Smooth muscle cell (in vitro differentiated cells): ENCODE results near the gene CRY1. TPM values are rescaled to one million over a fixed set of nuclear protein-coding genes. Genes with fewer than 3 reads are reported as not detected.

Experiments
- DNase-seq: peaks from one replicate; lab custom pipeline; 2025; ENCODE audit not compliant: unreplicated experiment; lab: John Stamatoyannopoulos, UW
- H2AFZ ChIP-seq: fragments of 200-600 bp; sonication (generic); 2 replicates; pipeline ENCODE4 v1.6.0; 2016; ENCODE audit warnings: antibody characterized with exemption, low read depth, mild to moderate bottlenecking
- H3F3A ChIP-seq: fragments of 200-600 bp; sonication (generic); 2 replicates; pipeline ENCODE4 v1.6.0; 2017; ENCODE audit warnings: antibody characterized with exemption, low read depth
- H3K27ac ChIP-seq: fragments of 200-600 bp; sonication (generic); 2 replicates; pipeline ENCODE4 v1.5.1; 2016; ENCODE audit warnings: low read depth, mild to moderate bottlenecking
- H3K27me3 ChIP-seq: fragments of 200-600 bp; sonication (generic); 2 replicates; pipeline ENCODE4 v1.6.1; 2016; ENCODE audit warnings: low read depth, mild to moderate bottlenecking
- H3K36me3 ChIP-seq: fragments of 200-600 bp; sonication (generic); 2 replicates; pipeline ENCODE4 v1.5.1; 2016; ENCODE audit warnings: low read depth
- H3K4me1 ChIP-seq: fragments of 200-600 bp; sonication (generic); 2 replicates; pipeline ENCODE4 v1.5.1; 2016; ENCODE audit warnings: low read depth
- H3K4me2 ChIP-seq: fragments of 200-600 bp; sonication (generic); 2 replicates; pipeline ENCODE4 v1.6.0; 2016; ENCODE audit warnings: mild to moderate bottlenecking
- H3K4me3 ChIP-seq: fragments of 200-600 bp; sonication (generic); 2 replicates; pipeline ENCODE4 v1.5.1; 2016; ENCODE audit warnings: mild to moderate bottlenecking
- H3K79me2 ChIP-seq: fragments of 200-600 bp; sonication (generic); 2 replicates; pipeline ENCODE4 v1.6.0; 2016; ENCODE audit warnings: low read depth, mild to moderate bottlenecking
- H3K9ac ChIP-seq: fragments of 200-600 bp; sonication (generic); 2 replicates; pipeline ENCODE4 v1.6.0; 2016; ENCODE audit warnings: low read depth
- H3K9me3 ChIP-seq: fragments of 200-600 bp; sonication (generic); replicated peaks from 2 replicates; pipeline ENCODE4 v1.5.1; 2016; ENCODE audit warnings: low read depth
- H4K20me1 ChIP-seq: fragments of 200-600 bp; sonication (generic); 2 replicates; pipeline ENCODE4 v1.6.0; 2016; ENCODE audit warnings: low read depth
- WGBS: methylation state at CpG from one replicate; pipeline ENCODE4 v1.1.7; 2016; ENCODE audit warnings: low lambda C conversion rate; 5-methylcytosine and 5-hydroxymethylcytosine counted together
- polyA plus RNA-seq: library from polyadenylated mRNA; unstranded; fragments of >200 nt; fragmentation: Nextera tagmentation; extraction: Ambion mirVana; gene quantifications from 2 replicates; pipeline ENCODE4 v1.2.1, GENCODE V29; 2016
- total RNA-seq: library from RNA; depleted of rRNA; stranded (reverse); fragments of >200 nt; gene quantifications from 2 replicates; pipeline ENCODE4 v1.2.3, GENCODE V29; 2014
- TF ChIP-seq, protein P1 (sequence below): fragments of 200-600 bp; sonication (generic); IDR thresholded peaks from 2 replicates; pipeline ENCODE4 v1.5.1; 2017; ENCODE audit warnings: borderline replicate concordance, mild to moderate bottlenecking, antibody characterized with exemption; ENCODE audit not compliant: insufficient read depth, poor library complexity, severe bottlenecking

CRY1 gene
- total and polyA plus RNA-seq, 2 experiments from 2014 or later = 19.9 to 28.2 TPM

DNA sequence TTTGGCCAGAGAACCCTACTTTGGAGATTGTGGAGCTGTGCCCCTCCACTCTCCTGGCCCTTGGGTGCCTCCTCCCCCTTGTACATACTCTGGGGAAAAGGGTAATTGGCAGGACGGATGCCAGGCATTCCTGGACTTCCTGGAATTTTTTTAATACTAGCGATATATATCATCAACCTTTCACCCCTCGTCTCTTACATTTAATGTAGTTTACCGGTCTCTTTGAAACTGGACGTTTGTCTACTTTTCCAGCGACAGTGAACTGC lies 767 bp upstream of the CRY1 start:
- no peak for DNase-seq
- Histone ChIP-seq H3K36me3 (no peaks in the 10 kb centered on the region), H3F3A (peaks cover 7% of the 10 kb centered on the region), H3K9ac (peak overlapping the region; percentile 100), H2AFZ (peak overlapping the region; percentile 95), H3K4me3 (peak overlapping the region; percentile 92), H3K4me2 (peak overlapping the region; percentile 90), H4K20me1 (peaks cover 34% of the 10 kb centered on the region), H3K4me1 (peaks cover 8% of the 10 kb centered on the region), H3K27ac (peak overlapping the region; percentile 100), H3K27me3 (no peaks in the 10 kb centered on the region), H3K79me2 (peaks cover 27% of the 10 kb centered on the region), H3K9me3 (no peaks in the 10 kb centered on the region)
- TF ChIP-seq, protein P1, sequence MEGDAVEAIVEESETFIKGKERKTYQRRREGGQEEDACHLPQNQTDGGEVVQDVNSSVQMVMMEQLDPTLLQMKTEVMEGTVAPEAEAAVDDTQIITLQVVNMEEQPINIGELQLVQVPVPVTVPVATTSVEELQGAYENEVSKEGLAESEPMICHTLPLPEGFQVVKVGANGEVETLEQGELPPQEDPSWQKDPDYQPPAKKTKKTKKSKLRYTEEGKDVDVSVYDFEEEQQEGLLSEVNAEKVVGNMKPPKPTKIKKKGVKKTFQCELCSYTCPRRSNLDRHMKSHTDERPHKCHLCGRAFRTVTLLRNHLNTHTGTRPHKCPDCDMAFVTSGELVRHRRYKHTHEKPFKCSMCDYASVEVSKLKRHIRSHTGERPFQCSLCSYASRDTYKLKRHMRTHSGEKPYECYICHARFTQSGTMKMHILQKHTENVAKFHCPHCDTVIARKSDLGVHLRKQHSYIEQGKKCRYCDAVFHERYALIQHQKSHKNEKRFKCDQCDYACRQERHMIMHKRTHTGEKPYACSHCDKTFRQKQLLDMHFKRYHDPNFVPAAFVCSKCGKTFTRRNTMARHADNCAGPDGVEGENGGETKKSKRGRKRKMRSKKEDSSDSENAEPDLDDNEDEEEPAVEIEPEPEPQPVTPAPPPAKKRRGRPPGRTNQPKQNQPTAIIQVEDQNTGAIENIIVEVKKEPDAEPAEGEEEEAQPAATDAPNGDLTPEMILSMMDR = no peak
- 26% methylated on average over 6 of the region's 6 CpGs for WGBS

DNA sequence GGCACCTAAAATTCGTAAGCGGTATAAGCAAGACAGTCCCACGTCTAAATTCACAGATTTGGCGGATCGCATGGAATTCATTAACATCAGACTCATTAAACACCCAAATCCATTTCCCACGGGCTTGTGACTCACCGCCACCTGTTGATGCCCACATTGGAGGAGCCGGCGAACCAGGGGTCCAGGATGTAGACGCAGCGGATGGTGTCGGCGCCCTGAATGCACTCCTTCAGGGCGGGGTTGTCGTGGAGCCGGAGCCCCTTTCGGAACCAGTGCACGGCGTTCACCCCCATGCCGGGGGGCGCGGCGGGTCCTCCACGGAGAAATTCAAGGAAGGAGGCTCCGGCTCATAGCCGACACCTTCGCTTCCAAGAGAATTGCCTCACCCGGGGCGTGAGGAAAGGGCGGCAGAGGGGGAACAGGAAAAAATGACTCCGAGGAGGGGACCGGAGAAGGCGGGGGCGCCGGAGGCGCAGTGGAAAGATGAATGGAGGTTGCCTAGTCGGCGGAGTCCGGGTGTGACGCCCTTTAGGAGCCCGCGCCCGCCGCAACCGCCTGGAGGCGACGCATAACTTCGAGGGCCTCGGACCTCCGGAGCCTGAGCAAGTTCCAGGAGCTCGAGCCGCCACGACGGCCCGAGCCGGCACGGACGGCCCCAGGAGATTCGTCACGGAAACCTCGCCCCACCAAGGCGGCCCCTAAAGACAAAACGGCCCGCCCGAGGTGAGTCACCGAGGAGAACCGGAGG lies 506 bp downstream of the CRY1 start:
- Histone ChIP-seq H3K4me2 (peak overlapping the region; percentile 90), H3K36me3 (no peaks in the 10 kb centered on the region), H4K20me1 (peaks cover 44% of the 10 kb centered on the region), H2AFZ (peak overlapping the region; percentile 62), H3K9ac (peak overlapping the region; percentile 100), H3F3A (peaks cover 7% of the 10 kb centered on the region), H3K4me3 (peak overlapping the region; percentile 92), H3K79me2 (peaks cover 39% of the 10 kb centered on the region), H3K27me3 (no peaks in the 10 kb centered on the region), H3K4me1 (peaks cover 8% of the 10 kb centered on the region), H3K27ac (peak overlapping the region; percentile 100), H3K9me3 (no peaks in the 10 kb centered on the region)
- no peak for DNase-seq
- 1% methylated on average over 66 of the region's 67 CpGs for whole genome bisulfite sequencing
- TF ChIP-seq, protein P1 = no peak

DNA sequence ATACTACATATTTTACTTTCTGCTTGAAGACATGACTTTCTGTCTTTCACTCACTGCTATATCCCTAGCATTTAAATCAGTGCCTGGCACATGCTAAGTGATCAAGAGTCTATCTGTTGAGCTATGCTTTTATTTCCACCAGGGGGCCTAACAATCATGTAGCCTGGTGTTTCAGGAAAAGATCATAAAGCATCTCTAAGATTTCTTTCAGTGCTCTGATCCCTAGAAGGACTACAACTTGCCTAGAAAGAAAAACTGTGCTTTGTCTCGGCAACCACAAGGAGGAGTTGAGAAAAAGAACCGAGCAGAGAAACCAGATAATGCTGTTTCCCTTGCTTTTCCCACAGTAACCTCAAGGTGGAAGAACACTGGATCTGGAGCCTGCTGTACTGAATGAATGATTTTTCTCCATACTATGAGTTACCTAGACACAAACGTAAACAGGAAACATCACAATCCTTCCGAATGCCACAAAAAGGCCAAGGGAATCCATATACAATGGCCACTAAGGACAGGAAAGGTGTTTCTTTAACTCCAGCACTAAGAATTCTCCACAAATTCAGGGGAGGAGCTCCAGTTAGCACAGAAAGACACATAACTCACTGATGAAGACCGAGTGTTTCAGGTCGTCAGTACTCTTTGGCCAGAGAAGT lies 1.2 kb downstream of the CRY1 start:
- TF ChIP-seq, protein P1 = peak; percentile 56
- Histone ChIP-seq H3K4me1 (peaks cover 8% of the 10 kb centered on the region), H3K27ac (peak overlapping the region; percentile 100), H3K4me3 (peak overlapping the region; percentile 92), H3K9me3 (no peaks in the 10 kb centered on the region), H3K4me2 (peak overlapping the region; percentile 90), H3K79me2 (peaks cover 46% of the 10 kb centered on the region), H4K20me1 (peaks cover 46% of the 10 kb centered on the region), H3F3A (peaks cover 7% of the 10 kb centered on the region), H3K27me3 (no peaks in the 10 kb centered on the region), H2AFZ (no peak overlapping the region), H3K36me3 (no peaks in the 10 kb centered on the region), H3K9ac (peak overlapping the region; percentile 100)
- DNase-seq = no peak
- under 1% methylated on average over 6 of the region's 6 CpGs for WGBS
